ENCODE results near the gene SCG3.

GRCh38 chr15:51668446-51668845 is 12.9 kb upstream of the SCG3 start:
- TF ChIP-seq CTCF (IDR thresholded peaks at IDR 0.05; ENCODE audit: low read length) (no peak), EZH2 (IDR thresholded peaks at IDR 0.05; ENCODE audit: borderline replicate concordance, low read length) (no peak)
